Fibroblast of skin of scalp (primary cell): Measurements from ENCODE around the gene PCBD2.
"Not testable (repeated sequence)": the region's sequence is repeated elsewhere in the genome, so short reads cannot be mapped to it uniquely, and the experiment has no call there.

Experiments used
- DNase-seq: peaks from one replicate; pipeline ENCODE4 v3.0.0-alpha.2; 2013

The PCBD2 gene

GRCh38 chr5:134964359-134965270 lies 59.7 kb downstream of the PCBD2 start:
- no peak for DNase-seq

DNA sequence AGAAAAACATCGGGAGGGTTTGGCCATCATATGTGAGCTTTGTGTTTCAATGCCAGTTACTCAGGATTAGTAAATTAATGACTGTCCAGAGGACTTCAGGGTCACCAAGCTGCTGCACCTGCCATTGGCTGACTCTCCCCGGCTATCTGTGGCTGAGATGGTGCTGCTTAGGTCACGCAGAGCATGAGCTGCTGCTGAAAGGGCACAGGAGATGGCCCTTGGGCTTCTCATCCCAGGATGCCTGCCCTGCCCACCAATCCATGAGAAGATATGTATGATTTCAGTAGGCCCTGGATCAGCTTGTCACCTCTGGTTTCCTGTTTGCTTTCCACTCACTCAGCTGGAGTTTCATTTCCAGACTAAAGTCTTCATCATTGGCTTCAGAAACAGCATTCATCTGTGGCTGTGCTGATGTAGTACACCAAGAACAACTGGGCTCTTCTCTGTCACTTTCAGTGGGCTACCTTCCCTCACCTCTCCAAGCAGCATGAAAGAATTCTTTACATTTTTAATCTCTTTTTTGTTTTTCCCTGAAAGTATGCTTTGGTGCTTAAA lies 60.4 kb downstream of the PCBD2 start:
- DNase-seq = no peak

DNA sequence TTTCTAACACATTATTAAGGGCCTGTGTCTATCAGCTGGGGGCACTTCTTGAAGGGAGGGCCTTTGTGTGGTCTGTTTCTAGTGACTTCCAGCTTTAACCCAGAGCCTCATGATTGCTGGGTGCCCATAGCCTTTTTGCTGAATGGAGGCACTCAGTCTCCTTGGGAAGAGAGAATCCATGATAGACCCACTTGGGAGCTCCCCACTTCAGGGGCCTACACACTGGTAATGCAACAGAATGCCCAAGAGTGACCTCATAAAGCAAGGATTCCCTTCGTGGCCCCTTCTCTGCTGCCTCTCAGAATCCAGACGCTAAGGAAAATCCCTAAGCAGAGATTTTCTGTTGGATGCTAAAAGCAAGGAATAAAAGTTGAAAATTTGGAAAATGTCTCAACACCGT lies 62.7 kb downstream of the PCBD2 start, which contains the start of gene CATSPER3:
CATSPER3 (plus strand) TSS at position 301 of the 400 bp plus-strand sequence; CDS start at position 386, 85 bp downstream.
- no peak for DNase-seq

GRCh38 chr5:134968055-134968454 lies 63.1 kb downstream of the PCBD2 start:
- no peak for DNase-seq

- DNase-seq = no peak
Observed at GRCh38 chr5:134969166-134969565, 64.2 kb downstream of the PCBD2 start.

DNA sequence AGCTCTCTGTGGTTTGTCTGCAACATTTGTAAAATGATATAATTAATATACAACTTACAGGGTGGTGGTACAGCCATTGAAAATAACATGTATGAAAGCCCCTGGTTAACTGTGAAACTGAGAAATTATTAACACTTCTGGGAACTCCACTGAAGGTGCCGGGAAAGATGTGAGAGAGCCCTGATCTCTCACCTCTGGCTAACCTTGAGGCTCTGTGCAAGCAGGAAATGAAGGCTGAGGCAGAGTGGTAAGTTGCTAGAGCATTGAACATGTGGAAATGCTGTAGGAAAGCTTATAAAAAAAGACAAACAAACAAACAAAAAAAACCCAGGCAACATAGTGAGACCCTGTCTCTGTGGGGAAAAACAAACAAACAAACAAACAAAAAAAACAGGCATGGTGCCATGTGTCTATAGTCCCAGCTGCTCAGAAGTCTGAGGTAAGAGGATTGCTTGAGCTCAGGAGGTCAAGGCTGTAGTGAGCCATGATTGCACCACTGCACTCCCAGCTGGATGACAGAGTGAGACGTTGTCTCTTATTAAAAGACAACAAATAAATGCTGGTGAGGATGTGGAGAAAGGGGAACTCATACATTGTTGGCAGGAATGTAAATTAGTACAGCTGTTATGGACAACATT lies 70.3 kb downstream of the PCBD2 start:
- DNase-seq = no peak

GRCh38 chr5:134975843-134976242 lies 70.9 kb downstream of the PCBD2 start:
- no peak for DNase-seq

DNA sequence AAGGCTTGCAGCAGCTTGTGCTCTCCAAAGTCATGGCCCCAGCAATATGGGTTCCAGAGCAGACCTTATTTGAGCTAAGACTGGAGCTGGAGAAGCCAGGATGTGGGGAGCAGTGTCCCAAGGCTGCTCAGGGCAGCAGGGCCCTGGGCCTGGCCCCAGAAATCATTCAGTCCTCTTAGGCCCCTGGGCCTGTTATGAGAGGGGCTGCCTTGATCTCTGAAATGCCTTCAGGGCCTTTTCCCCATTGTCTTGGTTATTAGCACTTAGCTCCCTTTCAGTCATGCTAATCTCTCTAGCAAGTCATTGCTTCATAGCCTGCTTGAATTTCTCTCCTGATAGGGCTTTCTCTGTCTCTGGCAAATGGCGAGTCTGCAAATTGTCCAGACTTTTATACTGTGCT lies 71.9 kb downstream of the PCBD2 start:
- no peak for DNase-seq

GRCh38 chr5:134979416-134979815 lies 74.5 kb downstream of the PCBD2 start:
- DNase-seq = no peak

DNA sequence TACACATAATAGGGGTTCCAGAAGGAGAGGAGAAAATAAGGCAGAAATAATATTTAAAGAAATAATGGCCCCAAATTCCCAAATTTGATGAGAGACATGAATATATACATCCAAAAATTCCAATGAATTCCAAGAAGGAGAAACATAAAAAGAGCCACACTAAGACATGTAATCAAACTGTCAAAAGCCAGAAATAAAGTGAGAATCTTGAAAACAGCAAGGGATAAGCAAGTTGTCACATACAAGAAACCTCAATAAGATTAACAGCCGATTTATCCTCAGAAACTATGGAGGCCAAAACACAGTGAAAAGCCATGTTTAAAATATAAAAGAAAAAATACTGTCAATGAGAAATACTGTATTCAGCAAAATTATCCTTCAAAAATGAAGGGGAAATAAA lies 77.3 kb downstream of the PCBD2 start:
- no peak for DNase-seq

GRCh38 chr5:134989266-134989830 lies 84.4 kb downstream of the PCBD2 start:
- DNase-seq = no peak

GRCh38 chr5:134990183-134990582 lies 85.3 kb downstream of the PCBD2 start:
- not testable (repeated sequence) for DNase-seq

DNA sequence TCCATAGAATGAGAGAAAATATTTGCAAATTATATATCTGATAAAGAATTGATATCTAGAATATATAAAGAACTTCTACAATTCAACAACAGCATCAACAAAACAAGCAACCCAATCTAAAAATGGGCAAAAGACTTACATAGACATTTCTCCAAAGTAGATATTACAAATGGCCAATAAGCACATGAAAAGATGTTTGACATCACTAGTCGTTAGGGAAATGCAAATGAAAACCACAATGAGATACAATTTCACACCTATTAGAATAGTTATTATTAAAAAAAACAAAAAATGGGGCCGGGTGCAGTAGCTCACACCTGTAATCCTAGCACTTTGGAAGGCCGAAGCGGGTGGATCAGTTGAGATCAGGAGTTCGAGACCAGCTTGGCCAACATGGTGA lies 87.2 kb downstream of the PCBD2 start:
- DNase-seq = no peak

DNA sequence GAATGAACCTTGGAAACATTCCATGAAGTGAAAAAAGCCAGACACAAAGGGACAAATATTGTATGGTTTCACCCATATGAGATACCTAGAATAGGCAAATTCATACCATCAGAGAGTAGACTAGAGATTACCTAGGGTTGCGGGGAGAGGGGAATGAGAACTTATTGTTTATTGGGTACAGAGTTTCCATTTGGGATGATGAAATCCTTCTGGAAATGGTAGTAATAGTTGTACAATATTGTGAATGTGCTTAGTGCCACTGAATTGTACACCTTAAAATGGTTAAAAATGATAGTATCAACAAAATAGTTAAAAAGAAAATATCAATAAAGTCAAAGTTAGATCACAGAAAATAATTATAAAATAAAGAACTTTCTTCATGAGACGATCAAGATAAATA lies 88.2 kb downstream of the PCBD2 start:
- no peak for DNase-seq

- DNase-seq = no peak
Observed at GRCh38 chr5:134994560-134995156, 89.7 kb downstream of the PCBD2 start.

DNA sequence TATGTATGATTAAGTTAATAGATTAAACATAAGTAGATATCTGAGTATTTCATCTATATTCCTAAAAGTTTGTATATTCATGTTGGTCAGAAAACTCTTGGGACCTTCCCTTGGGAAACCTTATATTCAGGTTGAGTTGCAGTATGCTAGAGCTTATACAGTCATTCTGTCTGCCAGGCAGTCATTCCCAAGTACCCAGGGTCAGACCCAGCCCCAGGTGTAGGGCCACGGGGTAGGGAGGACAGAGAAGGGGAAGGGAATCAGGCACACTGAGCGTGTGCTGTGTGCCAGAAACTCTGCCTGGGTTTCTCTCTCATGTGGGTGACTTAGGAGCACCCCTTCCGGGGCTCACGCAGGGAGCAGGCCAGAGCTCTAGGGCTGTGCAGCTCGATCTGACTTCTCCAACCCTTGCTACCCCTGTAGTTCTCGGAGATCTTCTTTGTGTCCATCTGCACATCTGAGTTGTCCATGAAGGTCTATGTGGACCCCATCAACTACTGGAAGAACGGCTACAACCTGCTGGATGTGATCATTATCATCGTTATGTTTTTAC lies 91.0 kb downstream of the PCBD2 start:
- no peak for DNase-seq

GRCh38 chr5:134997015-134997414 lies 92.1 kb downstream of the PCBD2 start:
- DNase-seq = no peak

DNA sequence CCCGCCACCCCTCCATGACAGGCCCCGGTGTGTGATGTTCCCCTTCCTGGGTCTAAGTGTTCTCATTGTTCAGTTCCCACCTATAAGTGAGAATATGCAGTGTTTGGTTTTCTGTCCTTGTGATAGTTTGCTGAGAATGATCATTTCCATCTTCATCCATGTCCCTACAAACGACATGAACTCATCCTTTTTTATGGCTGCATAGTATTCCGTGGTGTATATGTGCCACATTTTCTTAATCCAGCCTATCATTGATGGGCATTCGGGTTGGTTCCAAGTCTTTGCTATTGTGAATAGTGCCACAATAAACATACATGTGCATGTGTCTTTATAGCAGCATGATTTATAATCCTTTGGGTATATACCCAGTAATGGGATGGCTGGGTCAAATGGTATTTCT lies 93.1 kb downstream of the PCBD2 start:
- not testable (repeated sequence) for DNase-seq

- no peak for DNase-seq
Observed at GRCh38 chr5:135004376-135004775, 99.4 kb downstream of the PCBD2 start.

DNA sequence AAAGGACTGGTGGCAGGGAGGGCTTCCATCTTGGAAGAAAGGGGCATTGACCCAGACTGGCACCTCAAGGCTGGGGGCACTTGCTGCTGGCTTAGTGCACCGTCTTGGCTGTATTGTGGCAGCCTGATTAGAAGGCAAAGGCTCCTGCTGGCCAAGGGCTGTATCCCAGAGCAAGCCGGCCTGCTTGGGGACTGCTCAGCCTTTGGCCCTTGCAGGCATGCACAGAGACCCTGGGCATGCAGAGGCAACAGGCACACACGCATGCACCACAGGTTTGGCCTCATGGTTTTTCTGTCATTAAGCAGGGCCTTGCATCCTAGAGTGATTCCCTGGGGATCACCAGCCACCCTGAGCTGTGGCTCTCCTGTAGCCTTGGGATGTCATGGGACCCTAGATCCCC lies 100.1 kb downstream of the PCBD2 start:
- no peak for DNase-seq

- DNase-seq = no peak
Observed at GRCh38 chr5:135007305-135007704, 102.4 kb downstream of the PCBD2 start.

GRCh38 chr5:135007749-135008363 lies 102.9 kb downstream of the PCBD2 start:
- DNase-seq = no peak
